Activated T-helper 1 cell treated with anti-CD3 and anti-CD28 coated beads, Interleukin-12 subunit alpha, Interleukin-12 subunit beta, Interleukin-2, Interleukin-4 antibody, amounts not matched to agents 30 ng/mL and 10 ng/mL and 1 ng/mL, durations not matched to agents 14 hours and 24 hours and 36 hours (primary cell): ENCODE results near the gene FXR2. TPM values are rescaled to one million over a fixed set of nuclear protein-coding genes. Genes with fewer than 3 reads are reported as not detected.
"Not testable (repeated sequence)": the region's sequence is repeated elsewhere in the genome, so short reads cannot be mapped to it uniquely, and the experiment has no call there.

Experiments used
- DNase-seq: peaks from one replicate; pipeline ENCODE4 v3.0.0; 2021; ENCODE audit warnings: low spot score
- H3K27ac Mint-ChIP-seq: one replicate; pipeline ENCODE4 v1.8.0; 2021; ENCODE audit warnings: mild to moderate bottlenecking, mixed read lengths
- H3K27me3 Mint-ChIP-seq: one replicate; pipeline ENCODE4 v1.8.0; 2022; ENCODE audit warnings: mild to moderate bottlenecking, moderate library complexity, mixed read lengths; ENCODE audit not compliant: insufficient read depth
- H3K36me3 Mint-ChIP-seq: one replicate; pipeline ENCODE4 v1.8.0; 2021; ENCODE audit warnings: low read depth, mixed read lengths
- H3K4me1 Mint-ChIP-seq: one replicate; pipeline ENCODE4 v1.8.0; 2021; ENCODE audit warnings: low read depth, mixed read lengths
- H3K4me3 Mint-ChIP-seq: one replicate; pipeline ENCODE4 v1.8.0; 2021; ENCODE audit warnings: mild to moderate bottlenecking, moderate library complexity, mixed read lengths
- H3K9me3 Mint-ChIP-seq: one replicate; pipeline ENCODE4 v1.8.0; 2021; ENCODE audit warnings: mixed read lengths
- intact Hi-C: fragments of 100-400 bp; cut with micrococcal nuclease; formaldehyde crosslinking; loops from one replicate; pipeline ENCODE4 v1.15.1; 2024
- total RNA-seq: library from RNA; stranded (reverse); gene quantifications from 2 replicates; pipeline ENCODE4 v1.2.3, GENCODE V29; 2022

The FXR2 gene
- total RNA-seq, 1 donor from 2014 or later = 59.5 TPM

GRCh38 chr17:7641635-7642034, 26.9 kb upstream of the FXR2 start:
- H3K4me3 Mint-ChIP-seq = peak overlapping the region; percentile 38
- intact Hi-C loops, H3K36me3 Mint-ChIP-seq, H3K27me3 Mint-ChIP-seq, H3K9me3 Mint-ChIP-seq, H3K27ac Mint-ChIP-seq: not testable (repeated sequence)
- peak; percentile 10 for DNase-seq
- H3K4me1 Mint-ChIP-seq = peaks cover 15% of the 10 kb centered on the region

- intact Hi-C loops = no loop called here
- H3K4me1 Mint-ChIP-seq = peaks cover 15% of the 10 kb centered on the region
Measured at GRCh38 chr17:7640783-7641182, 26.1 kb upstream of the FXR2 start.

GRCh38 chr17:7636163-7636562, 21.5 kb upstream of the FXR2 start:
- H3K27ac Mint-ChIP-seq = no peak overlapping the region
- no peak overlapping the region for H3K4me3 Mint-ChIP-seq
- no peak for DNase-seq

More at GRCh38 chr17:7640783-7641182, 26.1 kb upstream of the FXR2 start:
- no peak for DNase-seq
- Mint-ChIP-seq H3K36me3 (no peaks in the 10 kb centered on the region), H3K9me3 (no peaks in the 10 kb centered on the region), H3K27me3 (peaks cover 7% of the 10 kb centered on the region), H3K4me3 (no peak overlapping the region), H3K27ac (no peak overlapping the region)

GRCh38 chr17:7634384-7634783, 19.7 kb upstream of the FXR2 start:
- no peak for DNase-seq
- intact Hi-C loops = no loop called here
- Mint-ChIP-seq H3K36me3 (no peaks in the 10 kb centered on the region), H3K27me3 (peaks cover 8% of the 10 kb centered on the region), H3K4me1 (no peaks in the 10 kb centered on the region), H3K4me3 (no peak overlapping the region), H3K27ac (no peak overlapping the region), H3K9me3 (no peaks in the 10 kb centered on the region)

More at GRCh38 chr17:7636163-7636562, 21.5 kb upstream of the FXR2 start:
- Mint-ChIP-seq H3K4me1 (no peaks in the 10 kb centered on the region), H3K9me3 (no peaks in the 10 kb centered on the region), H3K36me3 (no peaks in the 10 kb centered on the region), H3K27me3 (peaks cover 9% of the 10 kb centered on the region)
- intact Hi-C loops = no loop called here

- no peak overlapping the region for H3K27ac Mint-ChIP-seq
- no peak overlapping the region for H3K4me3 Mint-ChIP-seq
- H3K9me3 Mint-ChIP-seq = no peaks in the 10 kb centered on the region
- H3K36me3 Mint-ChIP-seq = no peaks in the 10 kb centered on the region
- no peak for DNase-seq
- intact Hi-C loops = no loop called here
- peaks cover 4% of the 10 kb centered on the region for H3K4me1 Mint-ChIP-seq
- peaks cover 3% of the 10 kb centered on the region for H3K27me3 Mint-ChIP-seq
Measured at GRCh38 chr17:7633093-7633492, 18.4 kb upstream of the FXR2 start.

- no peak overlapping the region for H3K27ac Mint-ChIP-seq
- peaks cover 7% of the 10 kb centered on the region for H3K4me1 Mint-ChIP-seq
- H3K9me3 Mint-ChIP-seq = no peaks in the 10 kb centered on the region
- H3K4me3 Mint-ChIP-seq = no peak overlapping the region
- intact Hi-C loops = loop anchor here (1.0 kb wide), 1 partner anchor 56 kb away; the partner anchor contains the start of gene WRAP53
- H3K27me3 Mint-ChIP-seq = peaks cover 3% of the 10 kb centered on the region
- no peaks in the 10 kb centered on the region for H3K36me3 Mint-ChIP-seq
- peak; percentile 19 for DNase-seq
Measured at GRCh38 chr17:7632492-7632894, 17.8 kb upstream of the FXR2 start.

- no peak overlapping the region for H3K27ac Mint-ChIP-seq
- H3K27me3 Mint-ChIP-seq = peaks cover 3% of the 10 kb centered on the region
- peaks cover 12% of the 10 kb centered on the region for H3K4me1 Mint-ChIP-seq
- no peaks in the 10 kb centered on the region for H3K36me3 Mint-ChIP-seq
- intact Hi-C loops = loop anchor here (1.0 kb wide), 1 partner anchor 57 kb away; the partner anchor contains the start of gene WRAP53
- no peaks in the 10 kb centered on the region for H3K9me3 Mint-ChIP-seq
- no peak for DNase-seq
- H3K4me3 Mint-ChIP-seq = no peak overlapping the region
Measured at GRCh38 chr17:7631398-7632380, 17.0 kb upstream of the FXR2 start.

- intact Hi-C loops = no loop called here
- Mint-ChIP-seq H3K27me3 (no peaks in the 10 kb centered on the region), H3K9me3 (no peaks in the 10 kb centered on the region), H3K27ac (no peak within 1 kb of the TSS), H3K36me3 (peaks cover 3% of the 10 kb centered on the region), H3K4me3 (no peak within 1 kb of the TSS), H3K4me1 (peaks cover 18% of the 10 kb centered on the region)
- DNase-seq = no peak
Measured at GRCh38 chr17:7629939-7630571, 15.4 kb upstream of the FXR2 start, which contains the start of gene SHBG. Gene SHBG, plus strand, starts transcription at chr17:7630135. Its CDS starts 38 bp downstream, at chr17:7630173.

GRCh38 chr17:7627250-7628121, 12.8 kb upstream of the FXR2 start, which contains the start of gene SAT2:
Gene SAT2, minus strand, starts transcription at chr17:7627821. Its CDS starts 186 bp downstream, at chr17:7627635.
- Mint-ChIP-seq H3K27ac (peak within 1 kb of the TSS; percentile 77), H3K4me3 (peak within 1 kb of the TSS; percentile 89), H3K9me3 (no peaks in the 10 kb centered on the region), H3K27me3 (no peaks in the 10 kb centered on the region), H3K4me1 (peaks cover 18% of the 10 kb centered on the region), H3K36me3 (peaks cover 3% of the 10 kb centered on the region)
- DNase-seq = peak; percentile 77
- intact Hi-C loops = loop anchor here (1.0 to 2.0 kb wide), 4 partner anchors 12 to 491 kb away; partner anchors contain the start of genes ALOXE3, ATP1B2 and WRAP53

- H3K27me3 Mint-ChIP-seq = no peaks in the 10 kb centered on the region
- H3K4me3 Mint-ChIP-seq = peak overlapping the region; percentile 89
- intact Hi-C loops = loop anchor here (1.0 to 2.0 kb wide), 4 partner anchors 12 to 492 kb away; partner anchors contain the start of genes ALOXE3, ATP1B2 and WRAP53
- no peak for DNase-seq
- peaks cover 3% of the 10 kb centered on the region for H3K36me3 Mint-ChIP-seq
- H3K27ac Mint-ChIP-seq = peak overlapping the region; percentile 58
- H3K4me1 Mint-ChIP-seq = peaks cover 18% of the 10 kb centered on the region
- H3K9me3 Mint-ChIP-seq = no peaks in the 10 kb centered on the region
Measured at GRCh38 chr17:7626956-7627249, 12.2 kb upstream of the FXR2 start.

- Mint-ChIP-seq H3K4me3 (peak overlapping the region; percentile 89), H3K9me3 (no peaks in the 10 kb centered on the region), H3K4me1 (peaks cover 18% of the 10 kb centered on the region), H3K36me3 (peaks cover 3% of the 10 kb centered on the region), H3K27me3 (no peaks in the 10 kb centered on the region), H3K27ac (no peak overlapping the region)
- DNase-seq = no peak
- intact Hi-C loops = loop anchor here (2.0 kb wide), 1 partner anchor 492 kb away; the partner anchor contains the start of gene ALOXE3
Measured at GRCh38 chr17:7626307-7626706, 11.6 kb upstream of the FXR2 start.

- H3K9me3 Mint-ChIP-seq, H3K27ac Mint-ChIP-seq, DNase-seq, H3K27me3 Mint-ChIP-seq, H3K36me3 Mint-ChIP-seq: not testable (repeated sequence)
- Mint-ChIP-seq H3K4me1 (peaks cover 18% of the 10 kb centered on the region), H3K4me3 (peak overlapping the region; percentile 89)
- intact Hi-C loops = loop anchor here (2.0 kb wide), 1 partner anchor 493 kb away; the partner anchor contains the start of gene ALOXE3
Measured at GRCh38 chr17:7625749-7626148, 11.1 kb upstream of the FXR2 start.
